HL-60 (cell line): Measurements from ENCODE around the gene IQGAP1.
"Not testable (repeated sequence)": the region's sequence is repeated elsewhere in the genome, so short reads cannot be mapped to it uniquely, and the experiment has no call there.

Experiments
- DNase-seq, 2 experiments: peaks; one replicate each; pipeline ENCODE4 v3.0.0-alpha.2; 2010 to 2020; ENCODE audit warnings: low read depth in 1 of 2, low spot score in 1 of 2
- H3K27ac ChIP-seq: fragments of 250-450 bp; sonication (Bioruptor Pico); replicated peaks from 2 replicates; pipeline ENCODE4 v1.5.1; 2020; ENCODE audit warnings: mild to moderate bottlenecking, moderate library complexity
- H3K27me3 ChIP-seq: fragments of 250-450 bp; sonication (Bioruptor Pico); 2 replicates; pipeline ENCODE4 v1.5.1; 2021; ENCODE audit warnings: mild to moderate bottlenecking, moderate library complexity; ENCODE audit not compliant: insufficient read depth, poor library complexity, severe bottlenecking
- H3K4me3 ChIP-seq: replicated peaks from 2 replicates; pipeline ENCODE4 v1.5.1; 2011; ENCODE audit warnings: mild to moderate bottlenecking, control low read depth, low read length; ENCODE audit not compliant: insufficient read depth
- CTCF ChIP-seq: IDR thresholded peaks from one replicate; pipeline ENCODE4 v1.5.1; 2011; ENCODE audit warnings: low read length, control low read depth, inconsistent platforms; ENCODE audit not compliant: insufficient read depth
- GABPA ChIP-seq: IDR thresholded peaks from 2 replicates; pipeline ENCODE4 v1.6.1; 2012; ENCODE audit warnings: low read depth
- POLR2AphosphoS5 ChIP-seq: IDR thresholded peaks from 2 replicates; pipeline ENCODE4 v1.6.1; 2012; ENCODE audit warnings: low read depth
- REST ChIP-seq: IDR thresholded peaks from 2 replicates; pipeline ENCODE4 v1.6.1; 2012; ENCODE audit warnings: low read depth; ENCODE audit not compliant: insufficient replicate concordance
- SPI1 ChIP-seq: IDR thresholded peaks from 2 replicates; pipeline ENCODE4 v1.6.1; 2012; ENCODE audit warnings: low read depth, mild to moderate bottlenecking, borderline replicate concordance

Gene IQGAP1

GRCh38 chr15:90520365-90520764, 132.3 kb downstream of the IQGAP1 start:
- Histone ChIP-seq H3K27me3 (no peaks in the 10 kb centered on the region), H3K4me3 (no peak overlapping the region), H3K27ac (no peak overlapping the region)
- DNase-seq: no peak
- TF ChIP-seq GABPA (no peak), POLR2AphosphoS5 (no peak), REST (no peak), CTCF (no peak), SPI1 (no peak)

GRCh38 chr15:90523373-90523772, 135.3 kb downstream of the IQGAP1 start:
- no peak overlapping the region for H3K4me3 ChIP-seq

GRCh38 chr15:90524018-90524803, 136.2 kb downstream of the IQGAP1 start:
- DNase-seq, H3K27ac ChIP-seq, H3K4me3 ChIP-seq, H3K27me3 ChIP-seq: not testable (repeated sequence)

More at GRCh38 chr15:90523373-90523772, 135.3 kb downstream of the IQGAP1 start:
- TF ChIP-seq CTCF (no peak), POLR2AphosphoS5 (no peak)
- no peak for DNase-seq
- Histone ChIP-seq H3K27me3 (no peaks in the 10 kb centered on the region), H3K27ac (no peak overlapping the region)

- DNase-seq: no peak
- H3K27me3 ChIP-seq: no peaks in the 10 kb centered on the region
- TF ChIP-seq CTCF: no peak
- no peak for TF ChIP-seq REST
- TF ChIP-seq GABPA: no peak
- no peak for TF ChIP-seq SPI1
- no peak overlapping the region for H3K4me3 ChIP-seq
- no peak overlapping the region for H3K27ac ChIP-seq
Observed at GRCh38 chr15:90529011-90529370, 140.9 kb downstream of the IQGAP1 start.
